HEK293 (cell line): ENCODE results near the gene OR1F1.
"Not testable (repeated sequence)": the region's sequence is repeated elsewhere in the genome, so short reads cannot be mapped to it uniquely, and the experiment has no call there.

Experiments
- ATF2 ChIP-seq: fragments of 450-650 bp; formaldehyde crosslinking; IDR thresholded peaks from 2 replicates; pipeline ENCODE4 v1.5.1; 2016; ENCODE audit warnings: missing biosample characterization, missing genetic modification characterization, low read depth
- CTCF ChIP-seq: fragments of 450-650 bp; formaldehyde crosslinking; IDR thresholded peaks from 2 replicates; pipeline ENCODE4 v1.5.1; 2016; ENCODE audit warnings: missing biosample characterization, missing genetic modification characterization
- KLF10 ChIP-seq: fragments of 450-650 bp; IDR thresholded peaks from 2 replicates; pipeline ENCODE4 v1.5.1; 2018; ENCODE audit warnings: missing biosample characterization, mild to moderate bottlenecking, missing genetic modification characterization
- MZF1 ChIP-seq: fragments of 450-650 bp; formaldehyde crosslinking; IDR thresholded peaks from 2 replicates; pipeline ENCODE4 v1.5.1; 2017; ENCODE audit warnings: missing biosample characterization, missing genetic modification characterization, borderline replicate concordance
- YY2 ChIP-seq: fragments of 450-650 bp; formaldehyde crosslinking; IDR thresholded peaks from 2 replicates; pipeline ENCODE4 v1.5.1; 2016; ENCODE audit warnings: missing biosample characterization, missing genetic modification characterization
- ZBTB21 ChIP-seq: fragments of 450-650 bp; formaldehyde crosslinking; IDR thresholded peaks from 2 replicates; pipeline ENCODE4 v1.5.1; 2017; ENCODE audit warnings: missing biosample characterization, missing genetic modification characterization
- ZNF140 ChIP-seq: fragments of 450-650 bp; formaldehyde crosslinking; IDR thresholded peaks from 2 replicates; pipeline ENCODE4 v1.5.1; 2016; ENCODE audit warnings: missing biosample characterization, missing genetic modification characterization
- ZNF2 ChIP-seq: fragments of 450-650 bp; formaldehyde crosslinking; IDR thresholded peaks from 2 replicates; pipeline ENCODE4 v1.5.1; 2016; ENCODE audit warnings: missing biosample characterization, missing genetic modification characterization
- ZNF350 ChIP-seq: fragments of 450-650 bp; formaldehyde crosslinking; IDR thresholded peaks from 2 replicates; pipeline ENCODE4 v1.5.0; 2017; ENCODE audit warnings: missing biosample characterization, mild to moderate bottlenecking, missing genetic modification characterization
- ZNF560 ChIP-seq: fragments of 450-650 bp; formaldehyde crosslinking; IDR thresholded peaks from 2 replicates; pipeline ENCODE4 v1.5.1; 2017; ENCODE audit warnings: missing biosample characterization, missing genetic modification characterization, borderline replicate concordance
- ZNF624 ChIP-seq: fragments of 450-650 bp; formaldehyde crosslinking; IDR thresholded peaks from 2 replicates; pipeline ENCODE4 v1.5.1; 2017; ENCODE audit warnings: missing biosample characterization, missing genetic modification characterization
- ZNF707 ChIP-seq: fragments of 450-650 bp; formaldehyde crosslinking; IDR thresholded peaks from 2 replicates; pipeline ENCODE4 v1.5.1; 2016; ENCODE audit warnings: missing biosample characterization, missing genetic modification characterization

GRCh38 chr16:3197694-3198333 lies 9.8 kb downstream of the OR1F1 start:
- not testable (repeated sequence) for TF ChIP-seq ZNF707; MZF1; ZNF2; CTCF (tag by site-specific recombination); ZNF560 (tag by site-specific recombination); ATF2 (tag by site-specific recombination); KLF10; ZNF140 (tag by site-specific recombination); ZBTB21; ZNF624 (tag by site-specific recombination); ZNF350 (tag by site-specific recombination); YY2 (tag by site-specific recombination)
